Endothelial cell of umbilical vein (primary cell): Measurements from ENCODE around the gene NUBPL. TPM values are rescaled to one million over a fixed set of nuclear protein-coding genes. Genes with fewer than 3 reads are reported as not detected.

Experiments used
- BruUV-seq: library from RNA; stranded (reverse); fragments of 400-500 nt; replicated peaks from 2 replicates; lab custom pipeline; 2021; lab: Mats Ljungman, UMichigan
- CTCF ChIA-PET: fragments of 300-600, 350-600 bp; sonication (Branson Sonifier 250); formaldehyde crosslinking; loops from one replicate; lab custom pipeline; 2021; ENCODE audit warnings: antibody characterized with exemption, inconsistent platforms; lab: Charles Lee
- POLR2A ChIA-PET: fragments of 300-600, 350-600 bp; sonication (Branson Sonifier 250); formaldehyde crosslinking; loops from one replicate; lab custom pipeline; 2021; ENCODE audit warnings: antibody characterized with exemption, inconsistent platforms; lab: Charles Lee
- DNase-seq: peaks from one replicate; pipeline ENCODE4 v3.0.0-alpha.2; 2011; ENCODE audit warnings: low read depth, low spot score
- FAIRE-seq: peaks from 2 replicates; lab custom pipeline; 2011; peaks lifted over from hg19 to GRCh38; lab: Jason Lieb, UNC
- H2AFZ ChIP-seq: 2 replicates; pipeline ENCODE4 v1.6.0; 2012; ENCODE audit warnings: low read depth, low read length, control low read depth, inconsistent platforms
- H3K27ac ChIP-seq: 2 replicates; pipeline ENCODE4 v1.5.1; 2011; ENCODE audit warnings: low read depth, mild to moderate bottlenecking, control low read depth, low read length, moderate library complexity; ENCODE audit not compliant: insufficient read depth
- H3K27me3 ChIP-seq, 2 experiments: 2 replicates each; pipeline versions ENCODE4 v1.6.0 to v1.6.1; 2011; ENCODE audit warnings: low read length in 2 of 2, mixed read lengths in 1 of 2; ENCODE audit not compliant: control insufficient read depth in 2 of 2, insufficient read depth in 2 of 2
- H3K36me3 ChIP-seq, 2 experiments: 2 replicates in 1 of 2; 3 replicates in 1 of 2; pipeline ENCODE4 v1.5.1; 2011; ENCODE audit warnings: low read length in 2 of 2, mild to moderate bottlenecking in 1 of 2, moderate library complexity in 1 of 2; ENCODE audit not compliant: control insufficient read depth in 2 of 2, insufficient read depth in 2 of 2; ENCODE audit errors: extremely low read depth in 1 of 2
- H3K4me1 ChIP-seq: 3 replicates; pipeline ENCODE4 v1.5.1; 2011; ENCODE audit warnings: mild to moderate bottlenecking, low read length; ENCODE audit not compliant: control insufficient read depth, insufficient read depth; ENCODE audit errors: extremely low read depth
- H3K4me2 ChIP-seq: 2 replicates; pipeline ENCODE4 v1.6.1; 2011; ENCODE audit warnings: low read length, control low read depth, mixed read lengths; ENCODE audit not compliant: insufficient read depth
- H3K4me3 ChIP-seq, 3 experiments: fragments of 200-600 bp in 1 of 3; sonication (generic), shearing (Covaris generic) in 1 of 3; replicated peaks in 1 of 3; 2 replicates each; pipeline ENCODE4 v1.5.1; 2011 to 2016; ENCODE audit warnings: control low read depth in 3 of 3, low read length in 3 of 3, mild to moderate bottlenecking in 2 of 3, inconsistent platforms in 1 of 3, low read depth in 1 of 3, moderate library complexity in 1 of 3; ENCODE audit not compliant: insufficient read depth in 1 of 3
- H3K79me2 ChIP-seq: 2 replicates; pipeline ENCODE4 v1.6.0; 2012; ENCODE audit warnings: low read length, inconsistent platforms; ENCODE audit not compliant: control insufficient read depth, insufficient read depth
- H3K9ac ChIP-seq: replicated peaks from 2 replicates; pipeline ENCODE3; 2011; ENCODE audit warnings: low read length, control low read depth; ENCODE audit not compliant: insufficient read depth; ENCODE audit errors: extremely low read depth
- H3K9me1 ChIP-seq: replicated peaks from 3 replicates; pipeline ENCODE4 v1.6.0; 2011; ENCODE audit warnings: mild to moderate bottlenecking, low read length; ENCODE audit not compliant: control insufficient read depth, insufficient read depth; ENCODE audit errors: extremely low read depth
- H3K9me3 ChIP-seq: replicated peaks from 2 replicates; pipeline ENCODE4 v1.5.1; 2012; ENCODE audit warnings: low read length, inconsistent platforms; ENCODE audit not compliant: control insufficient read depth, insufficient read depth
- H4K20me1 ChIP-seq: replicated peaks from 2 replicates; pipeline ENCODE3; 2011; ENCODE audit warnings: mild to moderate bottlenecking, low read length; ENCODE audit not compliant: control insufficient read depth, insufficient read depth; ENCODE audit errors: extremely low read depth
- EZH2 ChIP-seq: IDR thresholded peaks from 2 replicates; pipeline ENCODE4 v1.6.1; 2012; ENCODE audit warnings: borderline replicate concordance, low read depth, mild to moderate bottlenecking, moderate library complexity, low read length, inconsistent platforms; ENCODE audit not compliant: severe bottlenecking
- FOS ChIP-seq: IDR thresholded peaks from 2 replicates; pipeline ENCODE4 v1.6.1; 2011; ENCODE audit warnings: mild to moderate bottlenecking, low read length, moderate library complexity, borderline replicate concordance; ENCODE audit not compliant: insufficient read depth
- GATA2 ChIP-seq: IDR thresholded peaks from 2 replicates; pipeline ENCODE4 v1.7.0; 2011; ENCODE audit warnings: low read depth, mild to moderate bottlenecking, moderate library complexity, mixed read lengths, low read length; ENCODE audit not compliant: insufficient read length, insufficient read depth
- JUN ChIP-seq: IDR thresholded peaks from 2 replicates; pipeline ENCODE4 v1.6.1; 2011; ENCODE audit warnings: borderline replicate concordance, low read depth; ENCODE audit not compliant: insufficient read length, insufficient read depth
- MYC ChIP-seq: IDR thresholded peaks from one replicate; pipeline ENCODE4 v1.6.1; 2011; ENCODE audit warnings: mild to moderate bottlenecking, low read depth, low read length
- POLR2A ChIP-seq: IDR thresholded peaks from 2 replicates; pipeline ENCODE4 v1.6.1; 2012; ENCODE audit warnings: low read depth, mild to moderate bottlenecking, control low read depth, low read length
- POLR2AphosphoS5 ChIP-seq: IDR thresholded peaks from 2 replicates; pipeline ENCODE4 v1.6.1; 2012; ENCODE audit warnings: low read depth, mild to moderate bottlenecking, control low read depth, low read length, moderate library complexity; ENCODE audit not compliant: insufficient read depth
- dilution Hi-C: fragments of 300-500 bp; cut with MboI; formaldehyde crosslinking; loops from one replicate; pipeline ENCODE4 v1.15.0; 2019; ENCODE audit warnings: low sequenced_read_pairs; ENCODE audit not compliant: extremely low pct_ligation_motif_present
- intact Hi-C: fragments of 100-400 bp; cut with micrococcal nuclease; formaldehyde crosslinking; loops from one replicate; pipeline ENCODE4 v1.10.0; 2022
- polyA plus RNA-seq, 4 experiments: library from polyadenylated mRNA; depleted of rRNA in 3 of 4; stranded (reverse) in 3 of 4; unstranded in 1 of 4; fragments of >200 nt; gene quantifications; 2 replicates each; pipeline versions ENCODE4 v1.2.1 to v1.2.3, GENCODE V29; 2011 to 2012; ENCODE audit warnings: missing spikeins in 1 of 4
- total RNA-seq: library from RNA; stranded (reverse); gene quantifications from 2 replicates; pipeline ENCODE4 v1.2.3, GENCODE V29; 2021
- TF ChIP-seq, protein P1 (sequence below): IDR thresholded peaks from 2 replicates; pipeline ENCODE4 v1.6.1; 2011; ENCODE audit not compliant: insufficient read depth, insufficient read length
- TF ChIP-seq, protein P2 (sequence below), 2 donors: IDR thresholded peaks; 1 replicate in 1 of 2; 2 replicates in 1 of 2; pipeline ENCODE4 v1.5.1; 2011; ENCODE audit warnings: low read length in 2 of 2, mild to moderate bottlenecking in 2 of 2, moderate library complexity in 2 of 2, control low read depth in 1 of 2, inconsistent platforms in 1 of 2, low read depth in 1 of 2; ENCODE audit not compliant: insufficient read depth in 1 of 2; ENCODE audit errors: extremely low read depth in 1 of 2

The NUBPL gene
- total and polyA plus RNA-seq, 2 donors (not counting 3 experiments of a cell fraction or from before 2014, with no cell fraction given): 2.1 to 12.3 TPM

DNA sequence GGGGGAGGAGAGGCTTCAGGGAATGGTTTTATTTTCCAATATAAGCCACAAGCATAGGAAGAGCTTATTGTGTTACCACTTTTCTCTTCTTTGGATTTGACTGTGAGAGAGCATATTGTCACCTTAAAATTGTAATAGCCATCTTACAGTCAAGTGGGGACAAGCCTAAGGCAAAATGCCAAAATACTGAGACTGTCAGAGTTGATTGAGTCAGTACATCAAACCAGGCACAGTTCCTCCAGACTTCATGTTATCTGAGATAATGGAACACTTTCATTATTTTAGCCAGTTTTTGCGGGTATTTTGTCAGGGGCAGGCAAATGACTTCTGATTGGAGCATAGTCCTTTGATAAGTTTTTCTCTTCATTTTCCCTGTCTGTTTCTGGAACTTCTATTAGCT, 19.5 kb upstream of the NUBPL start:
- Histone ChIP-seq H3K9ac (no peak overlapping the region), H3K9me3 (no peaks in the 10 kb centered on the region), H3K27me3 (peaks cover 6% of the 10 kb centered on the region in 2 experiments), H3K79me2 (no peaks in the 10 kb centered on the region), H3K4me1 (no peaks in the 10 kb centered on the region), H3K36me3 (no peaks in the 10 kb centered on the region), H4K20me1 (no peaks in the 10 kb centered on the region), H3K4me3 (no peak overlapping the region), H3K9me1 (no peaks in the 10 kb centered on the region), H2AFZ (no peak overlapping the region), H3K4me2 (no peak overlapping the region), H3K27ac (no peak overlapping the region)
- TF ChIP-seq, protein P1, sequence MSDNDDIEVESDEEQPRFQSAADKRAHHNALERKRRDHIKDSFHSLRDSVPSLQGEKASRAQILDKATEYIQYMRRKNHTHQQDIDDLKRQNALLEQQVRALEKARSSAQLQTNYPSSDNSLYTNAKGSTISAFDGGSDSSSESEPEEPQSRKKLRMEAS: no peak
- TF ChIP-seq EZH2 (no peak), MYC (no peak), JUN (no peak), POLR2A (no peak), GATA2 (no peak), FOS (no peak), POLR2AphosphoS5 (no peak)
- TF ChIP-seq, protein P2, sequence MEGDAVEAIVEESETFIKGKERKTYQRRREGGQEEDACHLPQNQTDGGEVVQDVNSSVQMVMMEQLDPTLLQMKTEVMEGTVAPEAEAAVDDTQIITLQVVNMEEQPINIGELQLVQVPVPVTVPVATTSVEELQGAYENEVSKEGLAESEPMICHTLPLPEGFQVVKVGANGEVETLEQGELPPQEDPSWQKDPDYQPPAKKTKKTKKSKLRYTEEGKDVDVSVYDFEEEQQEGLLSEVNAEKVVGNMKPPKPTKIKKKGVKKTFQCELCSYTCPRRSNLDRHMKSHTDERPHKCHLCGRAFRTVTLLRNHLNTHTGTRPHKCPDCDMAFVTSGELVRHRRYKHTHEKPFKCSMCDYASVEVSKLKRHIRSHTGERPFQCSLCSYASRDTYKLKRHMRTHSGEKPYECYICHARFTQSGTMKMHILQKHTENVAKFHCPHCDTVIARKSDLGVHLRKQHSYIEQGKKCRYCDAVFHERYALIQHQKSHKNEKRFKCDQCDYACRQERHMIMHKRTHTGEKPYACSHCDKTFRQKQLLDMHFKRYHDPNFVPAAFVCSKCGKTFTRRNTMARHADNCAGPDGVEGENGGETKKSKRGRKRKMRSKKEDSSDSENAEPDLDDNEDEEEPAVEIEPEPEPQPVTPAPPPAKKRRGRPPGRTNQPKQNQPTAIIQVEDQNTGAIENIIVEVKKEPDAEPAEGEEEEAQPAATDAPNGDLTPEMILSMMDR (IDR thresholded peaks at IDR 0.05; ENCODE audit: extremely low read depth in 1 of 2, insufficient read depth in 1 of 2, low read depth in 1 of 2, low read length in 2 of 2): no peak
- dilution Hi-C loops: no loop called here
- CTCF ChIA-PET: interaction anchor here (1.9 kb wide), 1 partner anchor 12 kb away, joined by 6 read pairs; no protein-coding TSS in a partner anchor
- BruUV-seq: no TSS peak
- DNase-seq (no peak), FAIRE-seq (no peak)
- intact Hi-C loops: no loop called here
- POLR2A ChIA-PET: no interaction called here
